GM12873 (cell line): Measurements from ENCODE around the gene CES4A.

Experiments
- TF ChIP-seq, protein P1 (sequence below): IDR thresholded peaks from 2 replicates; pipeline ENCODE4 v1.5.1; 2012; ENCODE audit warnings: low read depth, mild to moderate bottlenecking, moderate library complexity, low read length, control low read depth; ENCODE audit not compliant: insufficient read depth; ENCODE audit errors: missing control alignments

CES4A gene

DNA sequence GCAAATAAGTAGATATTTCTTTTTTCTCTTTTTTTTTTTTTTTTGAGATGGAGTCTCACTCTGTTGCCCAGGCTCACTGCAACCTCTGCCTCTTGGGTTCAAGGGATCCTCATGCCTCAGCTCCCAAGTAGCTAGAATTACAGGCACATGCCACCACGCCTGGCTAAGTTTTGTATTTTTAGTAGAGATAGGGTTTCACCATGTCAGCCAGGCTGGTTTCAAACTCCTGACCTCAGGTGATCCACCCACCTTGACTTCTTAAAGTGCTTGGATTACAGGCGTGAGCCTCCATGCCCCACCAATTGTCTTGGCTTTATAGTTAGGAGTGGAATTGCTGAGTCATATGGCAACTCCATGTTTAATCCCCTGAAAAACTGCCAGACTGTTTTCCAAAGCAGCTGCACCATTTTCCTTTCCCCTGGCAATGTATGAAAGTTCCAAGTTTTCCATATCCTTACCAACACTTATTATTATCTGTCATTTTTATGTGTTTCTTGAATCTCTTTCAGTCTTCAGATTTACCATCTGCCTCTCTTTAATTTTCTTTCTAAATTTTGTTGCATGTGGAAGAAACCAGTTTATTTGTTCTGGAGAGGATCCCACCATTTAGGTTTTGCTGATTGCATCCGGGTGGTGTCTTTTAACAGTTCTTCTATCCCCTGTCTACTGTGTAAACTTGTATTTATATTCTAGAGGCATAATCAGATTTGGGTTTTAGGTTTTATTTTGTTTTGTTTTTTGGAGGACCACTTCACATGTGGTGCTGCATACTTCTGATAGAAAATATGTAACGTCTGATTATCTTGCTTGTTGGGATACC lies 37.2 kb upstream of the CES4A start:
- TF ChIP-seq, protein P1, sequence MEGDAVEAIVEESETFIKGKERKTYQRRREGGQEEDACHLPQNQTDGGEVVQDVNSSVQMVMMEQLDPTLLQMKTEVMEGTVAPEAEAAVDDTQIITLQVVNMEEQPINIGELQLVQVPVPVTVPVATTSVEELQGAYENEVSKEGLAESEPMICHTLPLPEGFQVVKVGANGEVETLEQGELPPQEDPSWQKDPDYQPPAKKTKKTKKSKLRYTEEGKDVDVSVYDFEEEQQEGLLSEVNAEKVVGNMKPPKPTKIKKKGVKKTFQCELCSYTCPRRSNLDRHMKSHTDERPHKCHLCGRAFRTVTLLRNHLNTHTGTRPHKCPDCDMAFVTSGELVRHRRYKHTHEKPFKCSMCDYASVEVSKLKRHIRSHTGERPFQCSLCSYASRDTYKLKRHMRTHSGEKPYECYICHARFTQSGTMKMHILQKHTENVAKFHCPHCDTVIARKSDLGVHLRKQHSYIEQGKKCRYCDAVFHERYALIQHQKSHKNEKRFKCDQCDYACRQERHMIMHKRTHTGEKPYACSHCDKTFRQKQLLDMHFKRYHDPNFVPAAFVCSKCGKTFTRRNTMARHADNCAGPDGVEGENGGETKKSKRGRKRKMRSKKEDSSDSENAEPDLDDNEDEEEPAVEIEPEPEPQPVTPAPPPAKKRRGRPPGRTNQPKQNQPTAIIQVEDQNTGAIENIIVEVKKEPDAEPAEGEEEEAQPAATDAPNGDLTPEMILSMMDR, result no peak

DNA sequence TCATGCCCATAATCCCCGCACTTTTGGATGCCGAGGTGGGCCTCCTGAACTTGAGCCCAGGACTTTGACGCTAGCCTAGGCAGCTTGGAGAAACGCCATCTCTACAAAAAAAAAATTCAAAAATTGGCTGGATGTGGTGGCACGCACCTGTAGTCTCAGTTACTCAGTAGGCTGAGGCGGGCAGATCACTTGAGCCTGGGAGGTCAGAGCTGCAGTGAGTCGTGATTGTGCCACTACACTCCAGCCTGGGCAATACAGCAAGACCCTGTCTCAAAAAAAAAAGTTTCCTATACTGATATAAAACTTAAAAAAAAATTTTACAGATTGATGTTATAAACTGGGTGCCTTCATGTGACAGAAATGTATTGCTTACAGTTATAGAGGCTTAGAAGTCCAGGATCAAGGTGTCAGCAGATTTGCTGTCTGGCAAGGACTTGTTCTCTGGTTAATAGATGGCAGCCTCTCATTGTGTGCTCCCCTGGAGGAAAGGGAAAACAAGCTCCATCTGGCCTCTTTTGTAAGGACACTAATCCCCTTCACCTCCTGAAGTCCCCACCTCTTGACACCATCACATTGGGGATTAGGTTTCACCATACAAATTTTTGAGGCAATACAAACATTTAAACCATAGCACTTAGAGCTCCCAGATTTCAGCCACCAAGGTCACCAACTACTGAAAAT lies 35.8 kb upstream of the CES4A start:
- TF ChIP-seq, protein P1, result no peak

DNA sequence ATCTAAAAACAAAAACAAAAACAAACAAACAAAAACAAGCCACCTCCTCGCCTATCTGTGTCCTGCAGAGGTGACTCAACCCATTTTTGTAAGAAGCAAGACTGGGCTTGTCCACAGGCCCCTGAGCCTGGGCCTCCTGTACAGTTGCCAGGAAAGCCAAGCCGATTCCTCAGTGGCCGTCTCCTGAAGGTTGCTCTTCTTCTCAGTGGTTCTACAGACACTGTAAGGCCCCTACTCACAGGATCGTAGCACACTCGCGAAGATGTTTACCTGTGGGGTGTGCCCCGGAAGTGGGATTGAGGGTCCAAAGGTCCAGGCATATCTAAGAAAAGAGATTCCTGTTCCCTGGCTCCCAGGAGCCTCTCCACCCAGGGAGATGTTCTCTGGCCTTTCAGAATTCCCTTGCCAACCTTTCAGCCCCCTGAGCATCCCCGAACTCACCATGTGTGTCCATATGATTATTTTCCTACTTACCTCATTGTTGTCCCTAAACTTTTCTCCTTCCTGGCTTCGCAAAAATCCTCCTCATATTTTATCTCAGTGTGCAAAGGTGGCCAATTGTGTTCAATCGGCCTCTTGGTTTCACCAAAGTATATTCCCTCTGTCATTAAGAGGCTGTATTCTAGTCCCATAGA lies 34.8 kb upstream of the CES4A start:
- TF ChIP-seq, protein P1, result no peak

DNA sequence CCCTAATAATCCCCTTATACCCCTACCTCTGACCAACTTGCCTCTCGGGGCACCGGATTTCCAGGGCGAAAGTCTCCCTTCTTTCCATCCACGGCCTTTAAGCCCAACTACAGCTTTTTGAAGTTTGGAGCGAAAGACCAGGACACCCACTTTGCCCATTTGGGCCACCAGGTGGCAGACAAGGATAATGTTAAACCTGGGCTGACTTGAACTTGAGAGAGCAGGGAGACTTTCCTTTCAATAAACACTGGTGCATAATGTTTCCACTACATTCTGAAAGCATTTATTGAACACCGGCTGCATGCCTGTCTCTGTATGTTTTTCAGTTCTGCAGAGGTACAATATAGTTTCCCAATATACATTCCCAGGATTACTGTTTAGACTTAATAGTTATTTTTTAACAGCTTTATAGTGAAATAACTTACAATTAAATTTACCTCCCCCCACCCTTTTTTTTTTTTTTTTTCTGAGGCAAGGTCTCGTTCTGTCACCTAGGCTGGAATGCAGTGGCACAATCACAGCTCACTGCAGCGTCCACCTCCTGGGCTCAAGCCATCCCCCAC lies 34.2 kb upstream of the CES4A start:
- TF ChIP-seq, protein P1, result peak; percentile 88

DNA sequence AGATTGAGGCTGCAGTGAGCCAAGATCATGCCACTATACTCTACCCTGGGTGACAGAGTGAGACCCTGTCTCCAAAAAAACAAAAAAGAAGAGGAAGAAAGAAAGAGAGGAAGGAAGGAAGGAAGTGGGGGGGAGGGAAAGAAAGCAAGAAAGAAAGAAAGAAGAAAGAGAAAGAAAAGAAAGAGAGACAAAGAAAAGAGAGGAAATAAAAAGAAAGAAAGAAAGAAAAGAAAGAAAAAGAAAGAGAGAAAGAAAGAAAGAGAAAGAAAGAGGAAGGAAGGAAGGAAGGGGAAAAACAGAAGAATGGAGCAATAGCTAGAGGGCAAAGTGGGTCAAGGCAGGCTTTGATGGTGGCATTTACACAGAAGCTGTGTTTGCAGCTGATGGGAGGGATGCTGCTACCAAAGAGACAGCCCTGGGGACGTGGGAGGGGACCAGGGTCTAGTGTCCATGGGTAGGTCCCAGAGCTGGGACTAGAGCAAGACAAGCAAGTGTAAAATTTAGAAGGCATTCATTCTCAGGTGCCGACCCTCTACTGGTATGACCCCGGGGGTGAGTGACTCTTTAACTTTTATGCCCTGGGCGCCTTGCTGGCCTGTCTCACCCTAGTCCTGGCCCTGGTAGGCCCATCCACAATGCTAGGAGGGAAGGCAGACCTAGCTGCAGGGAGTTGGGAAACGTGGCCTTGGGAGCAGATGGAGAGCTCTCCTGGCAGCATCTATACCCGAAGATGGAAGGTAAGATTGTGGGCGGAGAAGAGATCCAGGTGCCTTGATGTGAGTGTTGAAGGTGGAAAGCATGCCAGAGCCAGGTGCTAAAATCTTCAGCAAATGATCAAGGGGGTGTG lies 29.3 kb upstream of the CES4A start:
- TF ChIP-seq, protein P1, result no peak

DNA sequence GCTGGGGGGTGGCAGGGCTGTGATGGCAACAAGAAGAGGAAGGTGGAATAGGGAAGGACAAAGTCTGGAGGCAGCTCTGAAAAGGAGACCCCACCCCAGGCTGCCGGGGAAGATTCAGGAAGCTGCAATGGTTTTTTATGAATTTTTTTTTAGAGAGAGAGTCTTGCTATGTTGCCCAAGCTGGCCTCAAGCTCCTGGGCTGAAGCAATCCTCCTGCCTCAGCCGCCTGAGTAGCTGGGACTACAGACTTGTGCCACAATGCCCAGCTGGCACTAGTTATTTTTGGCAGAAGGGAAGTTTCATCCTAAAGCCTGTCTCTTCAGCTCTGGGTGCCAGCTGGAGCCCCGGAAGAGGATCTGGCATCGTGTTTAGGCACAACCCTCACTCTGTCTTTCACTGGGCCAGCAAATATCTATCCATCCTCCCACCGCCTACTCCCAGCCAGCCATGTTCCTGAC lies 28.7 kb upstream of the CES4A start:
- TF ChIP-seq, protein P1, result no peak
